ENCODE data around the gene ST14.
"Not testable (repeated sequence)": the region's sequence is repeated elsewhere in the genome, so short reads cannot be mapped to it uniquely, and the experiment has no call there.

Gene ST14

DNA sequence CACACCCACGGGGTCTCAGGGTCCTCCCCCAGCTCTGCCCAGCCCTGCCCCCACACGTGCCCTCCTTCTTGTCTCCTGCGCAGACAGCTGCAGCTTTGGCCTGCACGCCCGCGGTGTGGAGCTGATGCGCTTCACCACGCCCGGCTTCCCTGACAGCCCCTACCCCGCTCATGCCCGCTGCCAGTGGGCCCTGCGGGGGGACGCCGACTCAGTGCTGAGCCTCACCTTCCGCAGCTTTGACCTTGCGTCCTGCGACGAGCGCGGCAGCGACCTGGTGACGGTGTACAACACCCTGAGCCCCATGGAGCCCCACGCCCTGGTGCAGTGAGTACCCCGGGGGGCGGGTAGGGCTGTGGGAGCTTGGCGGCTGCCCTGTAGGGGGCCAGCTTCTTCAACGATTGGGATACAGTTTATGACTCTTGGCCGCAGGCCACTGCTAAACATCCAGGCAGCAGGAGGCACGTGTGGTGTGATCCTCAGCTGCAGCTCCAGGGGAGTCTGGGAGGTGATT, 30.8 kb downstream of the ST14 start:
- DNase-seq, result no peak

- no peak for DNase-seq
Measured at GRCh38 chr11:130191896-130192295, 32.3 kb downstream of the ST14 start.

- no peak for DNase-seq
Measured at GRCh38 chr11:130192845-130193267, 33.3 kb downstream of the ST14 start.

- DNase-seq, result not testable (repeated sequence)
Measured at GRCh38 chr11:130193551-130193950, 34.0 kb downstream of the ST14 start.

DNA sequence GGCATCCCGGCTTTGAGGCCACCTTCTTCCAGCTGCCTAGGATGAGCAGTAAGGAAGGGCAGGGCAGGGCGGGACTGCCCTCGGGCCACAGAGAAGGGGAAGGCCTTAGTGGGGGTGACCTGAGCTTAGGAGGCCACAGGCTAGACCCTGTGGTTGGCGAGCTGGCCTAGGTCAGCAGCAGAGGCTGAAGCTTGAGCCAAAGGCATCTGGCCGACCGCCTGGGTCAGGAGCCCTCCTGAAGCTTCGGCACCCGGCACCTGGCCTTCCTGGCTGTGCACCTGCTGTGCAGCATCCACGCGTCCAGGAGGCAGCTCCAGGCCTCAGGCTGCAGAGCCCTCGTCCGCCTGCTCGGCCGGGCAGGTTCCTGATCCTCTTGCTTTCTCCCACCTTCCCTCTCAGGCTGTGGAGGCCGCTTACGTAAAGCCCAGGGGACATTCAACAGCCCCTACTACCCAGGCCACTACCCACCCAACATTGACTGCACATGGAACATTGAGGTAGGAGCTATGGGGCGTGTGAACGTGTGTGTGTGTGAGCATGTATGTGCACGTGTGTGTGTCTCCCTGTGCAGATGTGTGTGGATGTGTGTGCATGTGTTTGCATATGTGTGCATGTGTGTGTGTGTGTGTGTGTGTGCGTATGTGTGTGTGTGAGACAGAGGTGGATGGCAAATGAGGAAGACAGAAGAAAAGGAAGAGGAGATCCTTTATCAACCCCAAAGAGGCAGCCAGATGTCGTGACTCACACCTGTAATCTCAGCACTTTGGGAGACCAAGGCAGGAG, 34.9 kb downstream of the ST14 start:
- DNase-seq, result no peak

DNA sequence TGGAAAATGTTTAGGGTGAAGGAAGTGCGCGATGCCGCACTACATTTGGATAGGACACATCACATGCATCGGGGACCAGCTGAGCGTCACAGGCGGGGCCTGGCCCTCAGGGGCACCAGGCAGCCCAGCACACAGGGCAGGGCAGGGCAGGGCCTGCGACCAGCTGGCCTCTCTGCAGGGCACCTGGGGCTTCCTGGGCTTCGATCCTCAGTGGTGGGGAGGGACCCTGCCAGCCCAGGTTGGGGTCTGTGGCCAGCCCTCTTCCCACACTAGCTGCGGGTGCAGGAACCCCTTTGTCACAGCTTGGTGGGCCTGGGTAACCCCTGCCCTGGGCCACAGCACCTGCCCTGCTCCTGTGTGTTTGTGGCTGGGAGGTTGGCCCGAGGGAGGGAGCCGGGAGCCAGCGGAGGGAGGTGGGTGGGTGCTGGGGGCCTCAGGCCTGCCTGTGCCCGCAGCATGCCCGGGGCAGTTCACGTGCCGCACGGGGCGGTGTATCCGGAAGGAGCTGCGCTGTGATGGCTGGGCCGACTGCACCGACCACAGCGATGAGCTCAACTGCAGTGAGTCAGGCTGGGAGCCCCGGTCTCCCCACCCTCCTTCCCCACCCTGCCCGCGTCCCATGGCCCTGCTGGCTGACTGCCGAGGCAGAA, 37.9 kb downstream of the ST14 start:
- no peak for DNase-seq

GRCh38 chr11:130198292-130198691, 38.7 kb downstream of the ST14 start:
- no peak for DNase-seq

- DNase-seq, result no peak
Measured at GRCh38 chr11:130198964-130199363, 39.4 kb downstream of the ST14 start.

DNA sequence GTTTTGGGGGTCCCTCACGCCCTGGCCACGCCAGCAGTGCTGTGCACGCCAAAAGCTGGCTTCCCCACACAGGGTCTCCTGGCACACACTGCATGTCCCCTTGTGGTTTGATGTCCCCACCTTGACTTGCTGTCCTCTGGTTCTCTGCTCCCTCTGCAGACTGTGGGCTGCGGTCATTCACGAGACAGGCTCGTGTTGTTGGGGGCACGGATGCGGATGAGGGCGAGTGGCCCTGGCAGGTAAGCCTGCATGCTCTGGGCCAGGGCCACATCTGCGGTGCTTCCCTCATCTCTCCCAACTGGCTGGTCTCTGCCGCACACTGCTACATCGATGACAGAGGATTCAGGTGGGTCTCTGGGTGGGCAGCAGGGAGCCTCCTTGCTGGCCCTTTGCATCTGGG, 40.2 kb downstream of the ST14 start:
- DNase-seq, result no peak

GRCh38 chr11:130201026-130201425, 41.4 kb downstream of the ST14 start:
- no peak for DNase-seq

- DNase-seq, result no peak
Measured at GRCh38 chr11:130202009-130202817, 42.6 kb downstream of the ST14 start.

DNA sequence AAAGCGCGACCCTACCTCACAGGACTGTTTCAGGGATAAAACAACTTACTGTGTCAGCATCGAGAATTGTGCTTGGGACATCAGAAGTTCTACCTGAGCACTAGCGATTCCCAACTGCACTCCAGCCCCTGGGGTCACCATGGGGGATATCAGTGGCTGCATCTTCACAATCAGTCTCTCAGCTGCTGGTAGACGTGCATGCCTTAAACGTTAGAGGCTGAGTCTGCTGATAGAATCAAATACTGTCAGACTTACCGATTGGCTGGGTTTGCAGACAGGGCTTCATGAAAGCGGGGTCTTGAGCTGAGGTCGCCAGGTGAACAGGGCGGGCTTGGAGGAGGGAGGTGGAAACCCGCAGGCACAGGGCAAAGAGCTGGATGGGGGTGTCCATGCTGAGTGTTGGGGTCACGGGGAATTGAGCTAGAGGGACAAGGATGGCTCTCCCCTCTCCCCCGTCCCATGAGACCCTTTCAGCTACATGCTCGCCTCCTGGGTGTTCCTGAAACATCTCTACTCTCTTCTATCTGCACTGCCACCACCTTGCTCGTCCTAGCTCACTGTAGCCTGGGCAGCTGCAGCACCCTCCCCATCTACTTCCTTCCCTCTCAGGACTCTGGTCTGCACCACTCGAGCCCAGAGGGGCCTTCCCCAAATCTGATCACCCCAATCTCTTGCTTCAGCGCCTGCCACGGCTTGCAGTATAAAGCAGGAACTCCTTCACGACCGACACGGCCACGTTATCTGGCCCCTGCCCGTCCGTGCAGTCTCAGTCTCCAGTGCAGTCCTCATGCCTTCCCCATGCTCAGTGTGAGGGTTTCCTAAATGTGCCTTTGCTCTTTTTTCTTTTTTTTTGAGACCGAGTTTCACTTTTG, 43.5 kb downstream of the ST14 start:
- no peak for DNase-seq

DNA sequence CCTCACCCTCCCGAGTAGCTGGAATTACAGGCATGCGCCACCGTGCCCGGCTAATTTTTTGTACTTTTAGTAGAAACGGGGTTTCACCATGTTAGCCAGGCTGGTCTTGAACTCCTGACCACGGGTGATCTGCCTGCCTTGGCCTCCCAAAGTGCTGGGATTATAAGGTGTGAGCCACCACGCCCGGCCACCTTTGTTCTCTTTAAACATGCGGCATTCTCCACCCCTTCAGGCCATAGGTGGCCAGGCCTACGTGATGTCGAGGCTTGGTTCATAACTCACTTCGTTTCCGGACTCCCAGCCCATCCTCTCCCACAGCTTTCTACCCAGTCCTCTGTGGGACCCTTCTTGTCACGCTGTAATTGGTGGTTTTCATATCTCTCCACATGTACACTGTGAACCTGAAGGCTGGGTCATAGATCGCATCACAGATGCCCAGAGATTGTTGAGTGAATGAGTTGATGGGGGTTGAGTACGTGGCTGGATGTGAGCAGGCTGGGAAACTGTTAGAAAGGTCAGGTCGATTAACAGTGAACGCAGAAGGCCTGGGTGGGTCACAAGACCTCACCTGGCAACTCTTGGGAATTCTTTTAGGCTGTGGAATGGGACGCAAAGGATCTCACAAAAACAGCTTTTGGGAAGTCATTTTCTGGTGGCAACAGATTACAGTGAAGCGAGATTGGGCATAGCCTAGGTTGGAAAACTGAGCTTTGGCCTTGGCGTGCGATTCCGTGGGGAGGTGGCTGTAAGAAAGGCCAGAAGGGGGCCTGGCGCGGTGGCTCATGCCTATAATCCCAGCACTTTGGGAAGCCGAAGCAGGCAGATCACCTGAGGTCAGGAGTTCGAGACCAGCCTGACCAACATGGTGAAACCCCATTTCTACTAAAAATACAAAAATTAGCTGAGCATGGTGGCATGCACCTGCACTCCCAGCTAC, 44.5 kb downstream of the ST14 start:
- no peak for DNase-seq

DNA sequence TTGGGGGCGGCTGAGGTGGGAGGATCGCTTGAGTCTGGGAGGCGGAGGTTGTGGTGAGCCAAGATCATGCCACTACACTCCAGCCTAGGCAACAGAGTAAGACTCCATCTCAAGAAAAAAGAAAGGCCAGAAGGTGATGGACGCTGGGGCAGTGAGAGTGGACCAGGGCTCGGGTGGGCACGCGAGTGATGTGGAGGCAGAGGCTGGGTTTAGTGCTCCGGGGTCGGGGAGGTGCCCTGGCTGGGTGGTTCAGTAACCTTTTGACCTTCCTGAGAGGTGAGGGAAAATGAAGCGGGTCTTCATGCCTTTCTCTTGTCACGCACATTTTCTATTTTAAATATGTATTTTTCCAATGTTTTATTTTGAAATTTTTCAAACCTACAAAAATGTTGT, 45.1 kb downstream of the ST14 start:
- DNase-seq, result no peak

GRCh38 chr11:130206141-130206540, 46.6 kb downstream of the ST14 start:
- no peak for DNase-seq

DNA sequence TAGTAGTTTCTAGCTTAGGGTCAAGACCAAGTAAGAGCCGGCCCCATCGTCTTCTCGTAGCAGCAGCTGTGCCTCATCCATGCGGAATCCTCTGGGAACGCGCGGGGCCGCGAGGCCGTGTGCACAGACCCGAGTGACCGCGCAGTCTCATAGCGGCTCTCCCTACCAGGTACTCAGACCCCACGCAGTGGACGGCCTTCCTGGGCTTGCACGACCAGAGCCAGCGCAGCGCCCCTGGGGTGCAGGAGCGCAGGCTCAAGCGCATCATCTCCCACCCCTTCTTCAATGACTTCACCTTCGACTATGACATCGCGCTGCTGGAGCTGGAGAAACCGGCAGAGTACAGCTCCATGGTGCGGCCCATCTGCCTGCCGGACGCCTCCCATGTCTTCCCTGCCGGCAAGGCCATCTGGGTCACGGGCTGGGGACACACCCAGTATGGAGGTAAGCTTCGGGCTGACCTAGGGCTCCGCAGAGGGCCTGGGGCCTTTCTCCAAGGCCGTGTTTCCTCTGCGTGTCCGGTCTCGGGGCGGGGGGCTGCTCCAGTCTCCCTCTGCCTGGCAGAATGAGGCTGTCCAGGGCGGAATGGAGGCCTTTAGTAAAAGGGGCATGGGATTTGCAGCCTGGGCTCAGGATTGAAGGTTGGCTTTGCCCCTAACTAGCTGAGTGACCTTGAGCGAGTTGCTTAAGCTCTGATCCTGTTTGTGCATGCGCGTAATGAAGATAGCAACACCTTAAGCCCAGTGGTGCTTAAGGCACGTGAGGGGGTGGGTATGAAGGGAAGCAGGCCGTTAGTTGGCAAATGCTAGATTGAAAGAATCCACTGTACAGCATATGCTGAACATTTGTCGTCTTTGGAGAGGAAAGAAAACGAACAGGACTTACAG, 48.9 kb downstream of the ST14 start:
- DNase-seq, result no peak

- no peak for DNase-seq
Measured at GRCh38 chr11:130209128-130209932, 49.7 kb downstream of the ST14 start.

DNA sequence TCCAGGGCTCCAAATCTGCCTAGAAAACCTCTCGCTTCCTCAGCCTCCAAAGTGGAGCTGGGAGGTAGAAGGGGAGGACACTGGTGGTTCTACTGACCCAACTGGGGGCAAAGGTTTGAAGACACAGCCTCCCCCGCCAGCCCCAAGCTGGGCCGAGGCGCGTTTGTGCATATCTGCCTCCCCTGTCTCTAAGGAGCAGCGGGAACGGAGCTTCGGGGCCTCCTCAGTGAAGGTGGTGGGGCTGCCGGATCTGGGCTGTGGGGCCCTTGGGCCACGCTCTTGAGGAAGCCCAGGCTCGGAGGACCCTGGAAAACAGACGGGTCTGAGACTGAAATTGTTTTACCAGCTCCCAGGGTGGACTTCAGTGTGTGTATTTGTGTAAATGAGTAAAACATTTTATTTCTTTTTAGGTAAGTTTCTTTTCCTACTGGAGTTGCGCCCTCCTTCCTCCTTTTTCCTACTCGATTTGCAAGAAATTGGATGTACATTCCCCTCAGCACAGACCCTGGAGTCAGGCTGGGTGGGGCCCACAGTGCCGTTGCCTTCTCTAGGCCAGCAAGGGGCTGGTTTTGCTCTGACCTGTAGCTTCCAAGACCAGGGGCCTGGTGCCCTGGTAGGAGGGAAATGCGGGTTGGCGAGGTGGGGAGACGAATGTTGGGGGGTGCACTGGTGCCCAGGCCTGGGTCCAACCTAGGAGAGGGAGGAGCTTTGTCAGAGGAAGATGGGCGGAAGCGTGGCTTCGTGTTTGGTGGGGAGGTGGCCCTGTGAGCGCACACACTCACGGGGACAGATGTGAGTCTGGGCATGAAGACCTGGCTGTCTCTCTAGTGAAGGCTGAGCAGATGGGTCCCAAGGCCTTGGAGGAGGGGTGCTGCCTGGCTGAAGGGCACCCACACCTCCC, 50.6 kb downstream of the ST14 start:
- no peak for DNase-seq

All from activated CD4-positive, alpha-beta T cell treated with anti-CD3 and anti-CD28 coated beads, Interleukin-10, Interleukin-2, amounts not matched to agents 100 ng/mL and 50 ng/mL, durations not matched to agents 16 hours and 8 hours (primary cell).